ENCODE data around the gene CAPN9.

DNA sequence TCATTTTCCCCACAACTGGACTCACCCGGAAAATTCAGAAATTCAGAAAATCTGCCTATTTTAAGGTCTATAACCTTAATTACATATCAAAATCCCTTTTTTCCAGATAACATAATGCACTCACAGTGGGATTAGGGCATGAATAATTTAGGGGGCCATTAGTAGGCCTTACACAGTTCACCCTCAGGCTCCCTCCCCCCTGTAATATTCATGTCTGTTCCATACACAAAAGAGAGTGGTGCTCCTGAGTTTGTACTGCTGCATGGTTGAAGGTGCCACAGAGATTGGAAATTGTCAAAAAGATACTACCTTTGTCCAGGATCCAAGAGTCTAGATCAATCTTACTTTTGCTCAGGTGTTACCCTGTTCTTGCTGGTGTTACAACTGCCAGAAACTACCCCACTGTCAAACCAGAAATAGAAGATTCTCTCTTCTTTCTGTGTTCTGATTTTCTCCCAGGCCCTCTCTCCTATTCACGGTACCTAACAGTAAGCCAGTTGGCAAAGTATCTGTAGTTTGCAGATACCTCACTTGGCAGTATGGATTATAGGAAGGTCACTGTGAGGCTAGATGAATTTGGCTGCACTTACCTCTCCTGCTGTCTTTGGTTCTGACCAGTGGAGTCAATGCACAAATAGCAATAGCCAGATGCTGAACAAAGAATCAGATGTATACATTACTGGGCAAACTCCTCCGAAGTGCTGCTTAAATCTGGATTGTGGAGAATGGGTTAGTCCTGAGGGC is 67.9 kb downstream of the CAPN9 start:
- TF ChIP-seq, protein P1, sequence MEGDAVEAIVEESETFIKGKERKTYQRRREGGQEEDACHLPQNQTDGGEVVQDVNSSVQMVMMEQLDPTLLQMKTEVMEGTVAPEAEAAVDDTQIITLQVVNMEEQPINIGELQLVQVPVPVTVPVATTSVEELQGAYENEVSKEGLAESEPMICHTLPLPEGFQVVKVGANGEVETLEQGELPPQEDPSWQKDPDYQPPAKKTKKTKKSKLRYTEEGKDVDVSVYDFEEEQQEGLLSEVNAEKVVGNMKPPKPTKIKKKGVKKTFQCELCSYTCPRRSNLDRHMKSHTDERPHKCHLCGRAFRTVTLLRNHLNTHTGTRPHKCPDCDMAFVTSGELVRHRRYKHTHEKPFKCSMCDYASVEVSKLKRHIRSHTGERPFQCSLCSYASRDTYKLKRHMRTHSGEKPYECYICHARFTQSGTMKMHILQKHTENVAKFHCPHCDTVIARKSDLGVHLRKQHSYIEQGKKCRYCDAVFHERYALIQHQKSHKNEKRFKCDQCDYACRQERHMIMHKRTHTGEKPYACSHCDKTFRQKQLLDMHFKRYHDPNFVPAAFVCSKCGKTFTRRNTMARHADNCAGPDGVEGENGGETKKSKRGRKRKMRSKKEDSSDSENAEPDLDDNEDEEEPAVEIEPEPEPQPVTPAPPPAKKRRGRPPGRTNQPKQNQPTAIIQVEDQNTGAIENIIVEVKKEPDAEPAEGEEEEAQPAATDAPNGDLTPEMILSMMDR (IDR thresholded peaks at IDR 0.05; ENCODE audit: poor library complexity): no peak
- TF ChIP-seq EZH2 (IDR thresholded peaks at IDR 0.05; ENCODE audit: borderline replicate concordance): no peak

All from hepatocyte (in vitro differentiated cells).